ENCODE results near the gene DPH5. TPM values are rescaled to one million over a fixed set of nuclear protein-coding genes. Genes with fewer than 3 reads are reported as not detected.

The DPH5 gene
- total RNA-seq, 3 donors from 2014 or later (not counting 1 experiment from before 2014, with no cell fraction given) = 17.1 to 22.9 (median 19.9) TPM

- intact Hi-C loops (cut with micrococcal nuclease) = no loop called here
- Histone ChIP-seq H3K27me3 (ENCODE audit: control insufficient read depth, insufficient read depth, low read length) (no peaks in the 10 kb centered on the region), H3K4me1 (ENCODE audit: control insufficient read depth, insufficient read depth, low read length) (peaks cover 7% of the 10 kb centered on the region), H3K36me3 (ENCODE audit: control insufficient read depth, insufficient read depth, low read length) (no peaks in the 10 kb centered on the region), H3K9me3 (ENCODE audit: control insufficient read depth, insufficient read depth, low read length) (no peaks in the 10 kb centered on the region), H3K27ac (ENCODE audit: low read length) (no peak overlapping the region), H3K4me3 (ENCODE audit: low read length) (no peak overlapping the region)
- Mint-ChIP-seq H3K9me3 (no peaks in the 10 kb centered on the region), H3K36me3 (no peaks in the 10 kb centered on the region), H3K4me1 (peaks cover 13 to 22% of the 10 kb centered on the region in 2 donors), H3K27ac (no peak overlapping the region), H3K27me3 (ENCODE audit: low read depth in 2 of 2) (no peaks in the 10 kb centered on the region), H3K4me3 (no peak overlapping the region)
- ATAC-seq (no peak), DNase-seq (no peak)
- TF ChIP-seq CTCF (IDR thresholded peaks at IDR 0.05) = no peak
- WGBS (ENCODE audit: insufficient coverage) = 87% methylated on average over 2 of the region's 2 CpGs
Measured at GRCh38 chr1:101064697-101065096, 39.1 kb upstream of the DPH5 start.

- no peak overlapping the region for H3K4me3 Mint-ChIP-seq
- 89% methylated on average over 1 of the region's 1 CpG for WGBS (ENCODE audit: insufficient coverage)
- peaks cover 6 to 15% of the 10 kb centered on the region in 2 donors for H3K4me1 Mint-ChIP-seq
Measured at GRCh38 chr1:101060992-101061391, 35.4 kb upstream of the DPH5 start.

GRCh38 chr1:101059945-101060542 is 34.5 kb upstream of the DPH5 start:
- whole genome bisulfite sequencing (ENCODE audit: insufficient coverage) = 96% methylated on average over 6 of the region's 6 CpGs
- H3K27ac Mint-ChIP-seq = no peak overlapping the region
- H3K36me3 Mint-ChIP-seq = no peaks in the 10 kb centered on the region

More at GRCh38 chr1:101060992-101061391, 35.4 kb upstream of the DPH5 start:
- TF ChIP-seq CTCF (IDR thresholded peaks at IDR 0.05) = no peak
- no peak for DNase-seq
- Mint-ChIP-seq H3K9me3 (no peaks in the 10 kb centered on the region), H3K27me3 (ENCODE audit: low read depth in 2 of 2) (no peaks in the 10 kb centered on the region), H3K36me3 (no peaks in the 10 kb centered on the region), H3K27ac (no peak overlapping the region)
- intact Hi-C loops (cut with micrococcal nuclease) = no loop called here
- Histone ChIP-seq H3K36me3 (ENCODE audit: control insufficient read depth, insufficient read depth, low read length) (no peaks in the 10 kb centered on the region), H3K4me1 (ENCODE audit: control insufficient read depth, insufficient read depth, low read length) (no peaks in the 10 kb centered on the region), H3K4me3 (ENCODE audit: low read length) (no peak overlapping the region), H3K27me3 (ENCODE audit: control insufficient read depth, insufficient read depth, low read length) (no peaks in the 10 kb centered on the region), H3K9me3 (ENCODE audit: control insufficient read depth, insufficient read depth, low read length) (no peaks in the 10 kb centered on the region), H3K27ac (ENCODE audit: low read length) (no peak overlapping the region)
- ATAC-seq = no peak

More at GRCh38 chr1:101059945-101060542, 34.5 kb upstream of the DPH5 start:
- intact Hi-C loops (cut with micrococcal nuclease) = no loop called here
- DNase-seq (no peak), ATAC-seq (no peak)
- H3K9me3 ChIP-seq (ENCODE audit: control insufficient read depth, insufficient read depth, low read length) = no peaks in the 10 kb centered on the region
- H3K4me1 Mint-ChIP-seq = peaks cover 6 to 11% of the 10 kb centered on the region in 2 donors
- no peak for TF ChIP-seq CTCF (IDR thresholded peaks at IDR 0.05)
- no peak overlapping the region for H3K4me3 Mint-ChIP-seq
- peaks cover 0 to 3% of the 10 kb centered on the region in 2 donors for H3K27me3 Mint-ChIP-seq (ENCODE audit: low read depth in 2 of 2)
- no peak overlapping the region for H3K4me3 ChIP-seq (ENCODE audit: low read length)
- H3K9me3 Mint-ChIP-seq = no peaks in the 10 kb centered on the region
- H3K27me3 ChIP-seq (ENCODE audit: control insufficient read depth, insufficient read depth, low read length) = no peaks in the 10 kb centered on the region
- H3K27ac ChIP-seq (ENCODE audit: low read length) = no peak overlapping the region
- no peaks in the 10 kb centered on the region for H3K4me1 ChIP-seq (ENCODE audit: control insufficient read depth, insufficient read depth, low read length)
- H3K36me3 ChIP-seq (ENCODE audit: control insufficient read depth, insufficient read depth, low read length) = no peaks in the 10 kb centered on the region
